HCT116 (cell line): ENCODE measurements around the gene GANAB. TPM values are rescaled to one million over a fixed set of nuclear protein-coding genes. Genes with fewer than 3 reads are reported as not detected.
"Not testable (repeated sequence)": the region's sequence is repeated elsewhere in the genome, so short reads cannot be mapped to it uniquely, and the experiment has no call there.

Source experiments
- ATAC-seq: fragments of 200-7000 bp; cut with Tn5 transposase; 2 replicates; pipeline ENCODE4 v1.9.1; 2020; ENCODE audit warnings: mild to moderate bottlenecking, moderate library complexity
- BruUV-seq: library from RNA; stranded (reverse); fragments of 400-500 nt; replicated peaks from 2 replicates; lab custom pipeline; 2021; lab: Mats Ljungman, UMichigan
- CTCF ChIA-PET: fragments of 300-600 bp; sonication (Branson Sonifier 250); formaldehyde crosslinking; loops from one replicate; lab custom pipeline; 2021; ENCODE audit warnings: antibody characterized with exemption; lab: Charles Lee
- POLR2A ChIA-PET: fragments of 300-600, 350-600 bp; sonication (Branson Sonifier 250); formaldehyde crosslinking; loops from one replicate; lab custom pipeline; 2021; ENCODE audit warnings: antibody characterized with exemption; lab: Charles Lee
- RAD21 ChIA-PET, 2 experiments: fragments of 300-600 bp; sonication (Branson Sonifier 250); formaldehyde crosslinking; loops; one replicate each; lab custom pipeline; 2023; ENCODE audit warnings: low total read pairs in 2 of 2; ENCODE audit not compliant: uncharacterized antibody in 2 of 2, unreplicated experiment in 2 of 2, low non-redundant PET in 1 of 2; lab: Charles Lee
- DNase-seq: peaks from one replicate; pipeline ENCODE4 v3.0.0-alpha.2; 2010; ENCODE audit warnings: low read depth, low spot score
- H2AFZ ChIP-seq: fragments of 200-600 bp; shearing (Covaris generic), sonication (generic); 2 replicates; pipeline ENCODE4 v1.6.1; 2017; ENCODE audit warnings: low read depth, mixed run types, mixed read lengths, antibody characterized with exemption, low read length; ENCODE audit not compliant: poor library complexity, severe bottlenecking
- H3K27ac ChIP-seq: 2 replicates; pipeline ENCODE4 v1.5.1; 2012; ENCODE audit warnings: low read depth, low read length
- H3K27me3 ChIP-seq: fragments of 200-600 bp; sonication (generic); 2 replicates; pipeline ENCODE4 v1.6.1; 2016; ENCODE audit warnings: mixed run types, low read length, mixed read lengths; ENCODE audit not compliant: insufficient read depth
- H3K36me3 ChIP-seq, 2 experiments: fragments of 200-500 bp in 1 of 2; fragments of 200-600 bp in 1 of 2; sonication (Bioruptor generic) in 1 of 2; sonication (generic) in 1 of 2; 2 replicates each; pipeline versions ENCODE4 v1.5.1 to v1.6.1; 2014 to 2016; ENCODE audit warnings: low read length in 2 of 2, inconsistent platforms in 1 of 2, mixed read lengths in 1 of 2, mixed run types in 1 of 2; ENCODE audit not compliant: insufficient read depth in 2 of 2, control insufficient read depth in 1 of 2
- H3K4me1 ChIP-seq, 2 experiments: fragments of 200-600 bp in 1 of 2; sonication (generic) in 1 of 2; 2 replicates each; pipeline versions ENCODE4 v1.5.1 to v1.6.1; 2012 to 2017; ENCODE audit warnings: low read length in 2 of 2, inconsistent platforms in 1 of 2, mild to moderate bottlenecking in 1 of 2, mixed read lengths in 1 of 2, mixed run types in 1 of 2, moderate library complexity in 1 of 2; ENCODE audit not compliant: insufficient read depth in 2 of 2, control insufficient read depth in 1 of 2
- H3K4me2 ChIP-seq: fragments of 200-600 bp; sonication (generic); 2 replicates; pipeline ENCODE4 v1.6.1; 2017; ENCODE audit warnings: mixed run types, low read length, mixed read lengths
- H3K4me3 ChIP-seq, 2 experiments: fragments of 200-600 bp in 1 of 2; sonication (generic) in 1 of 2; replicated peaks in 1 of 2; 2 replicates each; pipeline ENCODE4 v1.5.1; 2011 to 2016; ENCODE audit warnings: low read length in 2 of 2, control low read depth in 1 of 2, low read depth in 1 of 2, mild to moderate bottlenecking in 1 of 2, mixed read lengths in 1 of 2, mixed run types in 1 of 2
- H3K79me2 ChIP-seq: fragments of 200-600 bp; sonication (generic); 2 replicates; pipeline ENCODE4 v1.6.1; 2017; ENCODE audit warnings: mild to moderate bottlenecking, mixed run types, low read length, moderate library complexity, mixed read lengths; ENCODE audit not compliant: insufficient read depth
- H3K9ac ChIP-seq: fragments of 200-600 bp; sonication (generic); 2 replicates; pipeline ENCODE4 v1.6.1; 2016; ENCODE audit warnings: low read length, mixed read lengths
- H3K9me2 ChIP-seq: fragments of 200-600 bp; sonication (generic), shearing (Covaris generic); 2 replicates; pipeline ENCODE4 v1.6.1; 2017; ENCODE audit warnings: mixed run types, mild to moderate bottlenecking, moderate library complexity; ENCODE audit not compliant: insufficient read depth
- H3K9me3 ChIP-seq, 2 experiments: fragments of 200-500 bp in 1 of 2; fragments of 200-600 bp in 1 of 2; sonication (Bioruptor generic) in 1 of 2; sonication (generic) in 1 of 2; 2 replicates each; pipeline ENCODE4 v1.6.1; 2014 to 2017; ENCODE audit warnings: low read length in 2 of 2, mixed read lengths in 2 of 2, inconsistent platforms in 1 of 2, low read depth in 1 of 2, mild to moderate bottlenecking in 1 of 2, mixed run types in 1 of 2, moderate library complexity in 1 of 2; ENCODE audit not compliant: control insufficient read depth in 1 of 2, insufficient read depth in 1 of 2
- H4K20me1 ChIP-seq: fragments of 200-600 bp; sonication (generic), shearing (Covaris generic); 2 replicates; pipeline ENCODE4 v1.6.1; 2017; ENCODE audit warnings: mixed run types, mild to moderate bottlenecking, moderate library complexity; ENCODE audit not compliant: insufficient read depth
- CBX3 ChIP-seq: IDR thresholded peaks from 2 replicates; pipeline ENCODE4 v1.6.1; 2012; ENCODE audit warnings: low read depth
- CEBPB ChIP-seq: IDR thresholded peaks from 2 replicates; pipeline ENCODE4 v1.6.1; 2012; ENCODE audit warnings: low read depth
- EGR1 ChIP-seq: IDR thresholded peaks from 2 replicates; pipeline ENCODE4 v1.6.1; 2012; ENCODE audit warnings: low read depth
- EZH2phosphoT487 ChIP-seq: fragments of 200-600 bp; IDR thresholded peaks from 2 replicates; pipeline ENCODE4 v1.6.1; 2018; ENCODE audit warnings: antibody characterized with exemption, borderline replicate concordance
- POLR2A ChIP-seq: IDR thresholded peaks from 2 replicates; pipeline ENCODE4 v1.7.0; 2011; ENCODE audit warnings: borderline replicate concordance; ENCODE audit not compliant: insufficient read depth, insufficient read length; ENCODE audit errors: extremely low read depth
- RAD21 ChIP-seq: IDR thresholded peaks from 2 replicates; pipeline ENCODE4 v1.6.1; 2012; ENCODE audit warnings: low read depth, mild to moderate bottlenecking
- SIN3A ChIP-seq: IDR thresholded peaks from 2 replicates; pipeline ENCODE4 v1.6.1; 2012; ENCODE audit warnings: low read depth
- SP1 ChIP-seq: IDR thresholded peaks from 2 replicates; pipeline ENCODE4 v1.6.1; 2012; ENCODE audit warnings: low read depth
- SRF ChIP-seq: IDR thresholded peaks from 2 replicates; pipeline ENCODE4 v1.6.1; 2012; ENCODE audit warnings: low read depth
- TCF7L2 ChIP-seq: IDR thresholded peaks from 2 replicates; pipeline ENCODE4 v1.7.0; 2011; ENCODE audit warnings: borderline replicate concordance, inconsistent platforms; ENCODE audit not compliant: insufficient read depth, insufficient read length; ENCODE audit errors: extremely low read depth
- YY1 ChIP-seq: IDR thresholded peaks from 2 replicates; pipeline ENCODE4 v1.6.1; 2011; ENCODE audit warnings: low read length, low read depth, moderate library complexity, mild to moderate bottlenecking; ENCODE audit not compliant: insufficient replicate concordance; ENCODE audit errors: extremely low read depth
- ZNF274 ChIP-seq: fragments of 200-500 bp; sonication (Bioruptor generic); IDR thresholded peaks from 2 replicates; pipeline ENCODE4 v1.6.1; 2014; ENCODE audit warnings: mild to moderate bottlenecking, low read depth, low read length, inconsistent platforms
- intact Hi-C: fragments of 100-400 bp; cut with micrococcal nuclease; formaldehyde crosslinking; loops from 2 replicates; pipeline ENCODE4 v1.10.0; 2022
- total RNA-seq: library from RNA; stranded (reverse); gene quantifications from one replicate; pipeline ENCODE4 v1.2.1, GENCODE V29; 2021; ENCODE audit not compliant: unreplicated experiment
- TF ChIP-seq, protein P1 (sequence below): IDR thresholded peaks from 2 replicates; pipeline ENCODE4 v1.6.1; 2011; ENCODE audit warnings: mild to moderate bottlenecking, low read length, moderate library complexity; ENCODE audit not compliant: insufficient replicate concordance; ENCODE audit errors: extremely low read depth
- TF ChIP-seq, protein P2 (sequence below), 3 experiments: fragments of 200-600 bp in 1 of 3; sonication (generic) in 1 of 3; IDR thresholded peaks in 2 of 3; conservative IDR thresholded peaks in 1 of 3; 2 replicates each; pipeline ENCODE4 v1.5.1; 2012 to 2017; ENCODE audit warnings: low read depth in 2 of 3, low read length in 2 of 3, antibody characterized with exemption in 1 of 3, borderline replicate concordance in 1 of 3, control low read depth in 1 of 3, mild to moderate bottlenecking in 1 of 3, mixed read lengths in 1 of 3, mixed run types in 1 of 3, moderate library complexity in 1 of 3; ENCODE audit not compliant: insufficient read depth in 1 of 3

The GANAB gene
- total RNA-seq, 1 experiment from 2014 or later, result 410 TPM

GRCh38 chr11:62693624-62694023 is 47.2 kb upstream of the GANAB start:
- H3K79me2 ChIP-seq, H3K9ac ChIP-seq, H3K9me3 ChIP-seq, H4K20me1 ChIP-seq, H2AFZ ChIP-seq, ATAC-seq, BruUV-seq, H3K4me3 ChIP-seq, DNase-seq, H3K4me1 ChIP-seq, H3K4me2 ChIP-seq, H3K27ac ChIP-seq, H3K9me2 ChIP-seq, H3K27me3 ChIP-seq: not testable (repeated sequence)
- POLR2A ChIA-PET, result interaction anchor here (2.0 kb wide), 1 partner anchor 29 kb away, joined by 6 read pairs; the partner anchor contains the start of genes C11orf98 and CSKMT
- intact Hi-C loops, result loop anchor here (2.0 to 5.0 kb wide), 2 partner anchors 13 to 296 kb away; no protein-coding TSS in a partner anchor
- CTCF ChIA-PET, result interaction anchor here (0.8 to 3.7 kb wide), 4 partner anchors 9 to 299 kb away, joined by 4 to 15 read pairs (median 7); no protein-coding TSS in a partner anchor
- peaks cover 19 to 30% of the 10 kb centered on the region in 2 experiments; a peak in 3 of 4 replicates for H3K36me3 ChIP-seq
- RAD21 ChIA-PET, result interaction anchor here in 1 of 2 experiments (0.7 kb wide), 1 partner anchor 95 kb away, joined by 3 read pairs; no protein-coding TSS in a partner anchor

GRCh38 chr11:62689421-62690183 is 43.2 kb upstream of the GANAB start, which contains the start of gene LRRN4CL:
TSS of gene LRRN4CL (minus strand) at chr11:62689530. CDS start at chr11:62688508, 1,022 bp downstream.
- ATAC-seq, result no peak
- intact Hi-C loops, result loop anchor here (5.0 kb wide), 1 partner anchor 292 kb away; no protein-coding TSS in a partner anchor
- H3K9ac ChIP-seq, result no peak within 1 kb of the TSS

More at GRCh38 chr11:62689421-62690183, 43.2 kb upstream of the GANAB start, which contains the start of gene LRRN4CL:
- H3K27me3 ChIP-seq, result no peaks in the 10 kb centered on the region
- H3K4me1 ChIP-seq, result no peaks in the 10 kb centered on the region
- no peak within 1 kb of the TSS for H3K4me3 ChIP-seq
- no TSS peak for BruUV-seq
- H3K9me3 ChIP-seq, result no peaks in the 10 kb centered on the region
- no peak for DNase-seq
- H3K27ac ChIP-seq, result no peak within 1 kb of the TSS
- RAD21 ChIA-PET, result no interaction called here
- CTCF ChIA-PET, result interaction anchor here (1.8 kb wide), 1 partner anchor 9 kb away, joined by 6 read pairs; no protein-coding TSS in a partner anchor
- no peak within 1 kb of the TSS for H2AFZ ChIP-seq
- H4K20me1 ChIP-seq, result no peaks in the 10 kb centered on the region
- no peaks in the 10 kb centered on the region for H3K79me2 ChIP-seq
- TF ChIP-seq SIN3A, result no peak
- no peak for TF ChIP-seq RAD21
- TF ChIP-seq, protein P1, sequence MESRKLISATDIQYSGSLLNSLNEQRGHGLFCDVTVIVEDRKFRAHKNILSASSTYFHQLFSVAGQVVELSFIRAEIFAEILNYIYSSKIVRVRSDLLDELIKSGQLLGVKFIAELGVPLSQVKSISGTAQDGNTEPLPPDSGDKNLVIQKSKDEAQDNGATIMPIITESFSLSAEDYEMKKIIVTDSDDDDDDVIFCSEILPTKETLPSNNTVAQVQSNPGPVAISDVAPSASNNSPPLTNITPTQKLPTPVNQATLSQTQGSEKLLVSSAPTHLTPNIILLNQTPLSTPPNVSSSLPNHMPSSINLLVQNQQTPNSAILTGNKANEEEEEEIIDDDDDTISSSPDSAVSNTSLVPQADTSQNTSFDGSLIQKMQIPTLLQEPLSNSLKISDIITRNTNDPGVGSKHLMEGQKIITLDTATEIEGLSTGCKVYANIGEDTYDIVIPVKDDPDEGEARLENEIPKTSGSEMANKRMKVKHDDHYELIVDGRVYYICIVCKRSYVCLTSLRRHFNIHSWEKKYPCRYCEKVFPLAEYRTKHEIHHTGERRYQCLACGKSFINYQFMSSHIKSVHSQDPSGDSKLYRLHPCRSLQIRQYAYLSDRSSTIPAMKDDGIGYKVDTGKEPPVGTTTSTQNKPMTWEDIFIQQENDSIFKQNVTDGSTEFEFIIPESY, result no peak
- no peak for TF ChIP-seq TCF7L2
- TF ChIP-seq EGR1, result no peak
- no peak for TF ChIP-seq CEBPB
- TF ChIP-seq SRF, result no peak
- no peak for TF ChIP-seq CBX3
- no peak for TF ChIP-seq EZH2phosphoT487
- no peak for TF ChIP-seq ZNF274
- TF ChIP-seq, protein P2, sequence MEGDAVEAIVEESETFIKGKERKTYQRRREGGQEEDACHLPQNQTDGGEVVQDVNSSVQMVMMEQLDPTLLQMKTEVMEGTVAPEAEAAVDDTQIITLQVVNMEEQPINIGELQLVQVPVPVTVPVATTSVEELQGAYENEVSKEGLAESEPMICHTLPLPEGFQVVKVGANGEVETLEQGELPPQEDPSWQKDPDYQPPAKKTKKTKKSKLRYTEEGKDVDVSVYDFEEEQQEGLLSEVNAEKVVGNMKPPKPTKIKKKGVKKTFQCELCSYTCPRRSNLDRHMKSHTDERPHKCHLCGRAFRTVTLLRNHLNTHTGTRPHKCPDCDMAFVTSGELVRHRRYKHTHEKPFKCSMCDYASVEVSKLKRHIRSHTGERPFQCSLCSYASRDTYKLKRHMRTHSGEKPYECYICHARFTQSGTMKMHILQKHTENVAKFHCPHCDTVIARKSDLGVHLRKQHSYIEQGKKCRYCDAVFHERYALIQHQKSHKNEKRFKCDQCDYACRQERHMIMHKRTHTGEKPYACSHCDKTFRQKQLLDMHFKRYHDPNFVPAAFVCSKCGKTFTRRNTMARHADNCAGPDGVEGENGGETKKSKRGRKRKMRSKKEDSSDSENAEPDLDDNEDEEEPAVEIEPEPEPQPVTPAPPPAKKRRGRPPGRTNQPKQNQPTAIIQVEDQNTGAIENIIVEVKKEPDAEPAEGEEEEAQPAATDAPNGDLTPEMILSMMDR (IDR thresholded peaks at IDR 0.05 in 2 of 3, conservative IDR thresholded peaks at IDR 0.05 in 1 of 3; ENCODE audit: borderline replicate concordance in 1 of 3, insufficient read depth in 1 of 3, low read depth in 2 of 3, low read length in 2 of 3), result no peak
- no peak for TF ChIP-seq YY1
- no peak for TF ChIP-seq POLR2A
- no peak for TF ChIP-seq SP1
- no peak within 1 kb of the TSS for H3K4me2 ChIP-seq
- H3K9me2 ChIP-seq, result no peaks in the 10 kb centered on the region
- peaks cover 19 to 30% of the 10 kb centered on the region in 2 experiments; a peak in 3 of 4 replicates for H3K36me3 ChIP-seq
- POLR2A ChIA-PET, result interaction anchor here (1.2 to 1.3 kb wide), 2 partner anchors 16 to 25 kb away, joined by 3 to 4 read pairs; partner anchors contain the start of genes C11orf98 and CSKMT
